ENCODE data around the gene GYS2. TPM values are rescaled to one million over a fixed set of nuclear protein-coding genes. Genes with fewer than 3 reads are reported as not detected.

Gene GYS2
- total and polyA plus RNA-seq, 4 donors: 0.03 to 0.10 TPM; not detected in 2

DNA sequence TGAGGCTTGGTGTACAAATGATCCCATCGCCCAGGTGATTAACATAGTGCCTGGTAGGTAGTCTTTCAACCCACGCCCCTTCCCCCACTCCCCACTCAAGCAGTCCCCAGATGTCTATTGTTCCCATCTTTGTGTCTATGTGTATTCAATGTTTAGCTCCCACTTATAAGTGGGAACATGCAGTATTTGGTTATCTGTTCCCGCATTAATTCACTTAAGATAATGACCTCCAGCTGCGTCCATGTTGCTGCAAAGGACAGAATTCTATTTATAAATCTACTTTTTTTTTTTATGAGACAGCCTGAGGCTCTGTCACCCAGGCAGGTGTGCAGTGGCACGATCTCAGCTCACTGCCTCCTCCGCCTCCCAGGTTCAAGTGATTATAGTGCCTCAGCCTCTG is 62.9 kb downstream of the GYS2 start:
- H3K9me3 ChIP-seq (ENCODE audit: control insufficient read depth in 4 of 4, insufficient read depth in 3 of 4, low read length in 3 of 4): no peaks in the 10 kb centered on the region
- DNase-seq (no peak), ATAC-seq (ENCODE audit: insufficient read depth, low FRiP score) (no peak)
- H3K36me3 ChIP-seq (ENCODE audit: control insufficient read depth in 4 of 4, insufficient read depth in 4 of 4, low read length in 4 of 4): no peaks in the 10 kb centered on the region
- no peaks in the 10 kb centered on the region for H3K27me3 ChIP-seq (ENCODE audit: control insufficient read depth in 3 of 3, insufficient read depth in 3 of 3, low read length in 2 of 3)
- no peaks in the 10 kb centered on the region for H3K4me1 ChIP-seq (ENCODE audit: control insufficient read depth in 5 of 5, insufficient read depth in 5 of 5, low read length in 5 of 5)
- H3K4me3 ChIP-seq: no peak overlapping the region
- TF ChIP-seq, protein P1, sequence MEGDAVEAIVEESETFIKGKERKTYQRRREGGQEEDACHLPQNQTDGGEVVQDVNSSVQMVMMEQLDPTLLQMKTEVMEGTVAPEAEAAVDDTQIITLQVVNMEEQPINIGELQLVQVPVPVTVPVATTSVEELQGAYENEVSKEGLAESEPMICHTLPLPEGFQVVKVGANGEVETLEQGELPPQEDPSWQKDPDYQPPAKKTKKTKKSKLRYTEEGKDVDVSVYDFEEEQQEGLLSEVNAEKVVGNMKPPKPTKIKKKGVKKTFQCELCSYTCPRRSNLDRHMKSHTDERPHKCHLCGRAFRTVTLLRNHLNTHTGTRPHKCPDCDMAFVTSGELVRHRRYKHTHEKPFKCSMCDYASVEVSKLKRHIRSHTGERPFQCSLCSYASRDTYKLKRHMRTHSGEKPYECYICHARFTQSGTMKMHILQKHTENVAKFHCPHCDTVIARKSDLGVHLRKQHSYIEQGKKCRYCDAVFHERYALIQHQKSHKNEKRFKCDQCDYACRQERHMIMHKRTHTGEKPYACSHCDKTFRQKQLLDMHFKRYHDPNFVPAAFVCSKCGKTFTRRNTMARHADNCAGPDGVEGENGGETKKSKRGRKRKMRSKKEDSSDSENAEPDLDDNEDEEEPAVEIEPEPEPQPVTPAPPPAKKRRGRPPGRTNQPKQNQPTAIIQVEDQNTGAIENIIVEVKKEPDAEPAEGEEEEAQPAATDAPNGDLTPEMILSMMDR (IDR thresholded peaks at IDR 0.05; ENCODE audit: control extremely low read depth, extremely low read depth): no peak
- WGBS, 2 donors: 88 to 92% methylated on average over 6 of the region's 6 CpGs
- no peak overlapping the region for H3K9ac ChIP-seq (ENCODE audit: insufficient read depth in 1 of 2, low read length in 2 of 2)
- no peak overlapping the region for H3K27ac ChIP-seq (ENCODE audit: low read depth in 1 of 2, low read length in 1 of 2)

GRCh38 chr12:21539797-21540196 is 64.8 kb downstream of the GYS2 start:
- no peak overlapping the region for H3K27ac ChIP-seq (ENCODE audit: low read depth in 1 of 2, low read length in 1 of 2)
- H3K36me3 ChIP-seq (ENCODE audit: control insufficient read depth in 4 of 4, insufficient read depth in 4 of 4, low read length in 4 of 4): no peaks in the 10 kb centered on the region
- DNase-seq (no peak), ATAC-seq (ENCODE audit: insufficient read depth, low FRiP score) (no peak)
- TF ChIP-seq, protein P1 (IDR thresholded peaks at IDR 0.05; ENCODE audit: control extremely low read depth, extremely low read depth): no peak
- no peaks in the 10 kb centered on the region for H3K9me3 ChIP-seq (ENCODE audit: control insufficient read depth in 4 of 4, insufficient read depth in 3 of 4, low read length in 3 of 4)
- H3K9ac ChIP-seq (ENCODE audit: insufficient read depth in 1 of 2, low read length in 2 of 2): no peak overlapping the region
- H3K4me3 ChIP-seq: no peak overlapping the region
- no peaks in the 10 kb centered on the region for H3K27me3 ChIP-seq (ENCODE audit: control insufficient read depth in 3 of 3, insufficient read depth in 3 of 3, low read length in 2 of 3)
- no peaks in the 10 kb centered on the region for H3K4me1 ChIP-seq (ENCODE audit: control insufficient read depth in 5 of 5, insufficient read depth in 5 of 5, low read length in 5 of 5)

DNA sequence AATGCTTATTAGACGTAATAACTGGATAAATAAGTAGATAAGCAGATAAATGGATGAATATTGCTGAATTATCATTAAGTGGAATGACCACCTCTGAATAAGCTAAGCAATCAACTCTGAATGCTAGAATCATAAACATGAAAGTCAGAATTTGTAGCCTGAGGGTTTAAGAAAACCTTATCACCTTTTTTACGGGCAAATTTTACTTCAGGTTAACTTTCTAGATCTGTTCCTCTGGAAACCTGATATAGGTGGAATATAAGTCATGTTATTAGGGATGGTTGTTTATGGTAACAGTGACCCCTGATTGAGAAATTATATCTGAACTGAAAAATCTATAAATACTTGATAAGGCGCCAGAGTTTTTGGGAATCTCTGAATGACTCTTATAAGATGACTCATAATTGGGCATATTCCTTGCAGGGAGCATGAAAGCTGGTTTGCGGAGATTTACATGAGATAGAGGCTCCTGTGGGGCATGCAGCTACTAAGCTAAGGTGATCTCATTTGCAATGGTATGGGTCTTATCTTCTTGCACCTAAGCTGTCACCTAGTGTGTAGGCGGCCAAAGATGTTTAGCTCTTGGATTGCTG is 66.5 kb downstream of the GYS2 start:
- DNase-seq: no peak
- H3K9ac ChIP-seq (ENCODE audit: insufficient read depth in 1 of 2, low read length in 2 of 2): no peak overlapping the region
- H3K27me3 ChIP-seq (ENCODE audit: control insufficient read depth in 3 of 3, insufficient read depth in 3 of 3, low read length in 2 of 3): no peaks in the 10 kb centered on the region
- no peaks in the 10 kb centered on the region for H3K4me1 ChIP-seq (ENCODE audit: control insufficient read depth in 5 of 5, insufficient read depth in 5 of 5, low read length in 5 of 5)
- no peak overlapping the region for H3K27ac ChIP-seq (ENCODE audit: low read depth in 1 of 2, low read length in 1 of 2)
- H3K36me3 ChIP-seq (ENCODE audit: control insufficient read depth in 4 of 4, insufficient read depth in 4 of 4, low read length in 4 of 4): no peaks in the 10 kb centered on the region
- WGBS, 2 donors: 91 to 95% methylated on average over 5 of the region's 5 CpGs
- TF ChIP-seq, protein P1 (IDR thresholded peaks at IDR 0.05; ENCODE audit: control extremely low read depth, extremely low read depth): no peak
- no peak overlapping the region for H3K4me3 ChIP-seq
- no peaks in the 10 kb centered on the region for H3K9me3 ChIP-seq (ENCODE audit: control insufficient read depth in 4 of 4, insufficient read depth in 3 of 4, low read length in 3 of 4)
- no peak for ATAC-seq (ENCODE audit: insufficient read depth, low FRiP score)

DNA sequence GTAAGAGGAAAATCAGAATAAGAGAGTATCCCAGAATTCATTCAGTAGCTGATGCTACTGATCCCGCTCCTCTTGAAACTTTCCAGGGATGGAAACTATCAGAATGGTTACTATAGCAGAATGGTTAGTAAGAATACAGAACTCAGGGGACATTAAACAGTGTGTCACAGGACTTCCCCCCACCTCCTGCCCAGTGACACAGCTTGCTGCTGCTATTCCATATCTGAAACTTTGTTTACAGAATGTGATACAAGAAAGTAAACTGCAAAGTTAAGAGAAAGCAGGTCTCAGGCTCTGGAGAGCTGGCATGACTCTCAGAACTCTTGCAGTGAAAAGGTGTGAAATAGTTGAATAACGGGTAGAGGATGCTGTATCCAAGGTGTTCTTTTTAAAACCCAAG is 75.2 kb downstream of the GYS2 start:
- H3K9ac ChIP-seq (ENCODE audit: insufficient read depth in 1 of 2, low read length in 2 of 2): no peak overlapping the region
- TF ChIP-seq, protein P1 (IDR thresholded peaks at IDR 0.05; ENCODE audit: control extremely low read depth, extremely low read depth): no peak
- H3K4me3 ChIP-seq: no peak overlapping the region
- ATAC-seq (ENCODE audit: insufficient read depth, low FRiP score) (no peak), DNase-seq (peak in 1 of 3 donors; percentile 10)
- 79 to 84% methylated on average over 2 of the region's 2 CpGs for WGBS, 2 donors
- H3K4me1 ChIP-seq (ENCODE audit: control insufficient read depth in 5 of 5, insufficient read depth in 5 of 5, low read length in 5 of 5): peaks cover 5 to 26% (median 7%) of the 10 kb centered on the region in 5 donors
- H3K9me3 ChIP-seq (ENCODE audit: control insufficient read depth in 4 of 4, insufficient read depth in 3 of 4, low read length in 3 of 4): no peaks in the 10 kb centered on the region
- peak overlapping the region in 1 of 2 donors; percentile 79 for H3K27ac ChIP-seq (ENCODE audit: low read depth in 1 of 2, low read length in 1 of 2)
- H3K27me3 ChIP-seq (ENCODE audit: control insufficient read depth in 3 of 3, insufficient read depth in 3 of 3, low read length in 2 of 3): peaks cover 0 to 9% (median 7%) of the 10 kb centered on the region in 3 donors
- no peaks in the 10 kb centered on the region for H3K36me3 ChIP-seq (ENCODE audit: control insufficient read depth in 4 of 4, insufficient read depth in 4 of 4, low read length in 4 of 4)
